Psoas muscle (tissue), 8 donors: ENCODE data around the gene HSPB9. TPM values are rescaled to one million over a fixed set of nuclear protein-coding genes. Genes with fewer than 3 reads are reported as not detected.

Experiments
- ATAC-seq, 4 donors: fragments of 200-7000 bp; cut with Tn5 transposase; one replicate each; pipeline ENCODE4 v1.9.1; 2020; ENCODE audit warnings: moderate library complexity in 3 of 4, mild to moderate bottlenecking in 2 of 4
- DNase-seq, 2 donors: peaks; one replicate each; pipeline ENCODE4 v3.0.0-alpha.2; 2020
- H3K27ac ChIP-seq: fragments of 200-600 bp; one replicate; pipeline ENCODE4 v1.8.0; 2022
- H3K27me3 ChIP-seq, 3 donors: fragments of 200-600 bp in 1 of 3; one replicate each; pipeline versions ENCODE4 v1.6.1 to v1.8.0; 2013 to 2022; ENCODE audit warnings: low read length in 2 of 3, mild to moderate bottlenecking in 2 of 3, moderate library complexity in 1 of 3; ENCODE audit not compliant: insufficient read depth in 3 of 3
- H3K36me3 ChIP-seq, 2 donors: fragments of 200-600 bp in 1 of 2; one replicate each; pipeline versions ENCODE4 v1.6.1 to v1.8.0; 2013 to 2022; ENCODE audit warnings: low read depth in 1 of 2, mild to moderate bottlenecking in 1 of 2, moderate library complexity in 1 of 2; ENCODE audit not compliant: insufficient read depth in 1 of 2
- H3K4me1 ChIP-seq: fragments of 200-600 bp; one replicate; pipeline ENCODE4 v1.8.0; 2022
- H3K4me3 ChIP-seq: fragments of 200-600 bp; one replicate; pipeline ENCODE4 v1.8.0; 2022; ENCODE audit warnings: mild to moderate bottlenecking
- H3K9me3 ChIP-seq: fragments of 200-600 bp; one replicate; pipeline ENCODE4 v1.8.0; 2022
- WGBS, 3 donors: extraction: QIAGEN DNeasy Blood & Tissue Kit; methylation state at CpG; one replicate each; pipeline versions ENCODE4 v1.1.6 to v1.1.7; 2013; 5-methylcytosine and 5-hydroxymethylcytosine counted together
- intact Hi-C, 2 donors: fragments of 100-400 bp; cut with DNase I; formaldehyde crosslinking; loops; one replicate each; pipeline versions ENCODE4 v1.11.0 to v1.14.2; 2022
- polyA plus RNA-seq, 3 donors: library from polyadenylated mRNA; stranded (reverse); fragments of 200-250 nt; gene quantifications; one replicate each; pipeline ENCODE4 v1.2.3, GENCODE V29; 2013
- total RNA-seq, 4 donors: library from RNA; stranded (reverse); fragmentation: NEBNext Ultra II Directional in 2 of 4; extraction: Animal tissue kit (Norgen Biotek cat#: 25700) in 2 of 4; gene quantifications; one replicate each; pipeline versions ENCODE4 v1.2.1 to v1.2.4, GENCODE V29; 2021 to 2023
- TF ChIP-seq, protein P1 (sequence below): fragments of 200-600 bp; IDR thresholded peaks from one replicate; pipeline ENCODE4 v1.8.0; 2022; ENCODE audit warnings: antibody characterized with exemption
- donor health status: healthy with polysubstance abuse.
- donor health status: DM: no; HTN: no; CAD: no; lungs with moderate emphysema.
- donor health status: Bipolar disorder and iron deficiency.
- donor health status: healthy.
- donor health status: DM: yes; HTN: yes; CAD: no.
- donor health status: DM: no; HTN: no; CAD: no.
- donor health status: DM: no; HTN: no; CAD: no.
- donor health status: DM: yes; HTN: yes; CAD: no.

Gene HSPB9
- total and polyA plus RNA-seq, 7 donors, result 0.03 to 0.53 (median 0.43) TPM; not detected in 4

GRCh38 chr17:42101513-42102292 lies 20.9 kb upstream of the HSPB9 start:
- TF ChIP-seq, protein P1, sequence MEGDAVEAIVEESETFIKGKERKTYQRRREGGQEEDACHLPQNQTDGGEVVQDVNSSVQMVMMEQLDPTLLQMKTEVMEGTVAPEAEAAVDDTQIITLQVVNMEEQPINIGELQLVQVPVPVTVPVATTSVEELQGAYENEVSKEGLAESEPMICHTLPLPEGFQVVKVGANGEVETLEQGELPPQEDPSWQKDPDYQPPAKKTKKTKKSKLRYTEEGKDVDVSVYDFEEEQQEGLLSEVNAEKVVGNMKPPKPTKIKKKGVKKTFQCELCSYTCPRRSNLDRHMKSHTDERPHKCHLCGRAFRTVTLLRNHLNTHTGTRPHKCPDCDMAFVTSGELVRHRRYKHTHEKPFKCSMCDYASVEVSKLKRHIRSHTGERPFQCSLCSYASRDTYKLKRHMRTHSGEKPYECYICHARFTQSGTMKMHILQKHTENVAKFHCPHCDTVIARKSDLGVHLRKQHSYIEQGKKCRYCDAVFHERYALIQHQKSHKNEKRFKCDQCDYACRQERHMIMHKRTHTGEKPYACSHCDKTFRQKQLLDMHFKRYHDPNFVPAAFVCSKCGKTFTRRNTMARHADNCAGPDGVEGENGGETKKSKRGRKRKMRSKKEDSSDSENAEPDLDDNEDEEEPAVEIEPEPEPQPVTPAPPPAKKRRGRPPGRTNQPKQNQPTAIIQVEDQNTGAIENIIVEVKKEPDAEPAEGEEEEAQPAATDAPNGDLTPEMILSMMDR, result peak; percentile 94
- Histone ChIP-seq H3K9me3 (no peaks in the 10 kb centered on the region), H3K4me1 (peaks cover 10% of the 10 kb centered on the region), H3K36me3 (peaks cover 0 to 11% of the 10 kb centered on the region in 2 donors), H3K27me3 (peaks cover 0 to 6% (median 0%) of the 10 kb centered on the region in 3 donors), H3K27ac (no peak overlapping the region), H3K4me3 (no peak overlapping the region)
- ATAC-seq, result peak; percentile 94 to 97 (median 96)
- intact Hi-C loops, result loop anchor here (1.0 to 2.0 kb wide), 2 partner anchors 34 to 77 kb away; no protein-coding TSS in a partner anchor
- peak; percentile 88 to 95 for DNase-seq
- WGBS, 3 donors, result 25 to 33% (median 31%) methylated on average over 14 of the region's 14 CpGs

- TF ChIP-seq, protein P1, result no peak
- intact Hi-C loops, result no loop called here
Observed at GRCh38 chr17:42103221-42103954, 19.2 kb upstream of the HSPB9 start.

GRCh38 chr17:42104264-42104663 lies 18.3 kb upstream of the HSPB9 start:
- ATAC-seq (no peak), DNase-seq (no peak)
- Histone ChIP-seq H3K4me3 (no peak overlapping the region), H3K4me1 (peaks cover 10% of the 10 kb centered on the region), H3K9me3 (no peaks in the 10 kb centered on the region), H3K36me3 (peaks cover 0 to 15% of the 10 kb centered on the region in 2 donors), H3K27me3 (no peaks in the 10 kb centered on the region), H3K27ac (no peak overlapping the region)
- TF ChIP-seq, protein P1, result no peak
- 80 to 91% (median 84%) methylated on average over 3 of the region's 3 CpGs for WGBS, 3 donors
- intact Hi-C loops, result no loop called here

More at GRCh38 chr17:42103221-42103954, 19.2 kb upstream of the HSPB9 start:
- ATAC-seq, result no peak
- no peak overlapping the region for H3K27ac ChIP-seq
- H3K9me3 ChIP-seq, result no peaks in the 10 kb centered on the region
- peaks cover 0 to 12% of the 10 kb centered on the region in 2 donors for H3K36me3 ChIP-seq
- 85 to 86% (median 86%) methylated on average over 11 of the region's 11 CpGs for WGBS, 3 donors
- no peaks in the 10 kb centered on the region for H3K27me3 ChIP-seq
- H3K4me1 ChIP-seq, result peaks cover 10% of the 10 kb centered on the region
- no peak for DNase-seq
- no peak overlapping the region for H3K4me3 ChIP-seq

GRCh38 chr17:42106009-42106408 lies 16.6 kb upstream of the HSPB9 start:
- ATAC-seq, result no peak
- no peaks in the 10 kb centered on the region for H3K9me3 ChIP-seq
- WGBS, 3 donors, result 90 to 94% (median 94%) methylated on average over 2 of the region's 2 CpGs
- TF ChIP-seq, protein P1, result no peak
- H3K4me3 ChIP-seq, result no peak overlapping the region
- peaks cover 0 to 15% of the 10 kb centered on the region in 2 donors for H3K36me3 ChIP-seq
- no peak for DNase-seq
- H3K4me1 ChIP-seq, result peaks cover 11% of the 10 kb centered on the region
- intact Hi-C loops, result no loop called here
- H3K27ac ChIP-seq, result no peak overlapping the region
- no peaks in the 10 kb centered on the region for H3K27me3 ChIP-seq
